Large intestine (tissue), 3 donors: ENCODE results near the gene HOXB7. TPM values are rescaled to one million over a fixed set of nuclear protein-coding genes. Genes with fewer than 3 reads are reported as not detected.
A peak's percentile ranks its signal among the peaks of the same experiment; 100 is the strongest.

Experiments used
- DNase-seq, 2 donors: peaks; one replicate each; pipeline versions ENCODE4 v3.0.0 to v3.0.0-alpha.2; 2013
- H3K27ac ChIP-seq: one replicate; pipeline ENCODE4 v1.5.1; 2013; ENCODE audit warnings: low read length
- H3K27me3 ChIP-seq: 2 replicates; pipeline ENCODE4 v1.6.1; 2013; ENCODE audit warnings: low read length; ENCODE audit not compliant: control insufficient read depth, insufficient read depth
- H3K36me3 ChIP-seq: 2 replicates; pipeline ENCODE4 v1.6.1; 2013; ENCODE audit warnings: low read length; ENCODE audit not compliant: control insufficient read depth, insufficient read depth
- H3K4me1 ChIP-seq: one replicate; pipeline ENCODE4 v1.6.1; 2013; ENCODE audit warnings: low read length; ENCODE audit not compliant: control insufficient read depth, insufficient read depth
- H3K4me3 ChIP-seq: one replicate; pipeline ENCODE4 v1.5.1; 2013; ENCODE audit warnings: low read length
- H3K9me3 ChIP-seq: one replicate; pipeline ENCODE4 v1.6.1; 2013; ENCODE audit warnings: mild to moderate bottlenecking, low read depth, low read length, moderate library complexity; ENCODE audit not compliant: control insufficient read depth
- WGBS: methylation state at CpG from one replicate; pipeline ENCODE4 v1.1.5; 2013; ENCODE audit warnings: low lambda C conversion rate; ENCODE audit not compliant: insufficient coverage; 5-methylcytosine and 5-hydroxymethylcytosine counted together
- polyA plus RNA-seq: library from polyadenylated mRNA; unstranded; fragments of 120-200 nt; gene quantifications from one replicate; pipeline ENCODE4 v1.2.1, GENCODE V29; 2013

Gene HOXB7
- polyA plus RNA-seq, 1 donor, result 3.5 TPM

- Histone ChIP-seq H3K9me3 (peaks cover 15% of the 10 kb centered on the region), H3K4me1 (peaks cover 49% of the 10 kb centered on the region), H3K4me3 (no peak overlapping the region), H3K27me3 (peaks cover 99% of the 10 kb centered on the region), H3K27ac (peak overlapping the region; percentile 47), H3K36me3 (peaks cover 6% of the 10 kb centered on the region)
- no CpG with 5 or more reads among the region's 5 CpGs for WGBS
- DNase-seq, result no peak
Observed at GRCh38 chr17:48599354-48599753, 11.5 kb downstream of the HOXB7 start.

DNA sequence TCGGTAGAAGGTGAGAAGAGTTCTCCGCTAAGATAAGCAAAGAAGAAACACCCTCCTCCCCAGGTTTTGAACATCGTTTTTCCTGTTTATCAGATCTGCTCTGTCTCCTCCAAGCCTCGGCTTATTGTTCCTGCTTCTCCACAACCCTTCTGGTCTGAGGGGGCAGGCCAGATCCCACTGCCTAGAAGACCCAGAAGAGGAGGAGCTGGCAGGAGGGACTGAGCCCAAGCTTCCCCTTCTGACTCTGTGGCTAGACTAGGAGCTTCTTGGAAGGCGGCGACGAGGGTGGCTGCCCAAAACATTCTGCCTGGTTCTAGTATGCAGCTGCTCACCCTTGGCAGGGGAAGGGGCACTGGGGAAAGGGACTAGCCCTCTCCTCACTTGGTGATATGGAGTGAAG, 12.1 kb downstream of the HOXB7 start:
- Histone ChIP-seq H3K4me1 (peaks cover 49% of the 10 kb centered on the region), H3K27me3 (peaks cover 99% of the 10 kb centered on the region), H3K4me3 (peak overlapping the region; percentile 59), H3K9me3 (peaks cover 12% of the 10 kb centered on the region), H3K27ac (peak overlapping the region; percentile 47), H3K36me3 (peaks cover 6% of the 10 kb centered on the region)
- WGBS, result no CpG with 5 or more reads among the region's 7 CpGs
- DNase-seq, result no peak

- Histone ChIP-seq H3K36me3 (peaks cover 6% of the 10 kb centered on the region), H3K9me3 (peaks cover 15% of the 10 kb centered on the region), H3K4me1 (peaks cover 49% of the 10 kb centered on the region), H3K27me3 (peaks cover 98% of the 10 kb centered on the region), H3K4me3 (peak overlapping the region; percentile 59), H3K27ac (peak overlapping the region; percentile 47)
- DNase-seq, result peak in 1 of 2 donors; percentile 64
- 0% methylated on average over 7 of the region's 68 CpGs for WGBS
Observed at GRCh38 chr17:48597778-48598631, 12.8 kb downstream of the HOXB7 start.

GRCh38 chr17:48597528-48597777, 13.4 kb downstream of the HOXB7 start:
- no CpG with 5 or more reads among the region's 16 CpGs for WGBS
- Histone ChIP-seq H3K4me3 (peak overlapping the region; percentile 59), H3K9me3 (peaks cover 16% of the 10 kb centered on the region), H3K27ac (peak overlapping the region; percentile 47), H3K36me3 (peaks cover 6% of the 10 kb centered on the region), H3K4me1 (peaks cover 49% of the 10 kb centered on the region), H3K27me3 (peaks cover 99% of the 10 kb centered on the region)
- no peak for DNase-seq

GRCh38 chr17:48596735-48597527, 13.9 kb downstream of the HOXB7 start:
- Histone ChIP-seq H3K27ac (peak overlapping the region; percentile 47), H3K9me3 (peaks cover 18% of the 10 kb centered on the region), H3K4me1 (peaks cover 45% of the 10 kb centered on the region), H3K4me3 (peak overlapping the region; percentile 59), H3K36me3 (peaks cover 6% of the 10 kb centered on the region), H3K27me3 (peaks cover 99% of the 10 kb centered on the region)
- whole genome bisulfite sequencing, result 0% methylated on average over 5 of the region's 26 CpGs
- DNase-seq, result peak in 1 of 2 donors; percentile 15

GRCh38 chr17:48596000-48596734, 14.7 kb downstream of the HOXB7 start:
- Histone ChIP-seq H3K27ac (peak overlapping the region; percentile 47), H3K9me3 (peaks cover 19% of the 10 kb centered on the region), H3K4me1 (peaks cover 37% of the 10 kb centered on the region), H3K36me3 (peaks cover 9% of the 10 kb centered on the region), H3K27me3 (peaks cover 99% of the 10 kb centered on the region), H3K4me3 (peak overlapping the region; percentile 59)
- no peak for DNase-seq
- no CpG with 5 or more reads among the region's 54 CpGs for WGBS

GRCh38 chr17:48595278-48595999, 15.4 kb downstream of the HOXB7 start:
- H3K4me3 ChIP-seq, result peak overlapping the region; percentile 59
- DNase-seq, result no peak
- peak overlapping the region; percentile 59 for H3K27ac ChIP-seq
- peaks cover 99% of the 10 kb centered on the region for H3K27me3 ChIP-seq
- no CpG with 5 or more reads among the region's 25 CpGs for WGBS
- peaks cover 12% of the 10 kb centered on the region for H3K36me3 ChIP-seq
- H3K4me1 ChIP-seq, result peaks cover 35% of the 10 kb centered on the region
- peaks cover 19% of the 10 kb centered on the region for H3K9me3 ChIP-seq

GRCh38 chr17:48594538-48595277, 16.1 kb downstream of the HOXB7 start:
- H3K4me3 ChIP-seq, result peak overlapping the region; percentile 5
- peaks cover 31% of the 10 kb centered on the region for H3K4me1 ChIP-seq
- H3K27ac ChIP-seq, result peak overlapping the region; percentile 59
- H3K36me3 ChIP-seq, result peaks cover 12% of the 10 kb centered on the region
- WGBS, result no CpG with 5 or more reads among the region's 25 CpGs
- DNase-seq, result peak in 1 of 2 donors; percentile 10
- peaks cover 19% of the 10 kb centered on the region for H3K9me3 ChIP-seq
- H3K27me3 ChIP-seq, result peaks cover 99% of the 10 kb centered on the region

- H3K36me3 ChIP-seq, result peaks cover 12% of the 10 kb centered on the region
- H3K9me3 ChIP-seq, result peaks cover 19% of the 10 kb centered on the region
- peaks cover 30% of the 10 kb centered on the region for H3K4me1 ChIP-seq
- peak overlapping the region; percentile 5 for H3K4me3 ChIP-seq
- 67% methylated on average over 1 of the region's 37 CpGs for WGBS
- H3K27ac ChIP-seq, result peak overlapping the region; percentile 59
- H3K27me3 ChIP-seq, result peaks cover 99% of the 10 kb centered on the region
- DNase-seq, result peak; percentile 77 to 82
Observed at GRCh38 chr17:48593840-48594537, 16.8 kb downstream of the HOXB7 start.
